ENCODE results near the gene ZDHHC11.

DNA sequence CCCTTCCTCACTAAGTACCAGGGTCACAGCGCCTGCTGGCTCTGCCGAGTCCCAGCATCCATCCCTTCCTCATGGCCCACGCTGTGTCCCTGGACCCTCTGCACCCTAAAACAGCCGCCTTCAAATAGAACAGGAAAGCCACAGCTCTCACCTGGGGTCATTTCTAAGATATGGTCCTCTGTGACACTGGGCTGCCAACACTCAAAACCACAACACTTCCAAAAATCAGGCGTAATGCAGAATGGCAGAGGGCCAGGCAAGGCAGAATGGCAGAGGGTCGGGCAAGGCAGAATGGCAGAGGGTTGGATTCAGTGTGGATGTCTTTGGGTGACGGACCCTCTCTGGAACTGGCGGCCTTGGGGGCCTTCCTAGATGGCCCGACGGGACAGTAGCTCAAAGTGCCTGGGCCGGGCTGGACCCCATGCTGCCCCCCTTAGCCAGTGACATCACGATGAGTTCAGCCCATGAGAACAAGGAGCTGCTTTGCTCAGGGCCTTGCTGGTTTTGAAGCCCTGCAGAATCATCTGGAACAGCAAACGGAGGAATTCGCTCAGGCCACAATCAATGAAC, 101.6 kb downstream of the ZDHHC11 start:
- TF ChIP-seq, protein P1, sequence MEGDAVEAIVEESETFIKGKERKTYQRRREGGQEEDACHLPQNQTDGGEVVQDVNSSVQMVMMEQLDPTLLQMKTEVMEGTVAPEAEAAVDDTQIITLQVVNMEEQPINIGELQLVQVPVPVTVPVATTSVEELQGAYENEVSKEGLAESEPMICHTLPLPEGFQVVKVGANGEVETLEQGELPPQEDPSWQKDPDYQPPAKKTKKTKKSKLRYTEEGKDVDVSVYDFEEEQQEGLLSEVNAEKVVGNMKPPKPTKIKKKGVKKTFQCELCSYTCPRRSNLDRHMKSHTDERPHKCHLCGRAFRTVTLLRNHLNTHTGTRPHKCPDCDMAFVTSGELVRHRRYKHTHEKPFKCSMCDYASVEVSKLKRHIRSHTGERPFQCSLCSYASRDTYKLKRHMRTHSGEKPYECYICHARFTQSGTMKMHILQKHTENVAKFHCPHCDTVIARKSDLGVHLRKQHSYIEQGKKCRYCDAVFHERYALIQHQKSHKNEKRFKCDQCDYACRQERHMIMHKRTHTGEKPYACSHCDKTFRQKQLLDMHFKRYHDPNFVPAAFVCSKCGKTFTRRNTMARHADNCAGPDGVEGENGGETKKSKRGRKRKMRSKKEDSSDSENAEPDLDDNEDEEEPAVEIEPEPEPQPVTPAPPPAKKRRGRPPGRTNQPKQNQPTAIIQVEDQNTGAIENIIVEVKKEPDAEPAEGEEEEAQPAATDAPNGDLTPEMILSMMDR (conservative IDR thresholded peaks at IDR 0.05 in 1 of 2, IDR thresholded peaks at IDR 0.05 in 1 of 2; ENCODE audit: extremely low read depth in 1 of 2, insufficient read depth in 1 of 2, low read depth in 1 of 2, low read length in 2 of 2), result no peak
- TF ChIP-seq EZH2 (IDR thresholded peaks at IDR 0.05; ENCODE audit: borderline replicate concordance, low read length), result no peak
